OCI-LY1 (cell line): ENCODE results near the gene KRTAP10-2.

Experiments used
- H2AFZ ChIP-seq: fragments of 200-600 bp; sonication (generic), shearing (Covaris generic); 2 replicates; pipeline ENCODE4 v1.6.0; 2014; ENCODE audit warnings: antibody characterized with exemption, mild to moderate bottlenecking, low read length
- H3F3A ChIP-seq: fragments of 200-600 bp; sonication (generic), shearing (Covaris generic); 2 replicates; pipeline ENCODE4 v1.6.0; 2014; ENCODE audit warnings: mild to moderate bottlenecking, antibody characterized with exemption, low read length, moderate library complexity; ENCODE audit not compliant: insufficient read depth
- H3K27ac ChIP-seq: fragments of 200-600 bp; sonication (generic); 2 replicates; pipeline ENCODE4 v1.5.1; 2014; ENCODE audit warnings: low read length, mixed run types, mild to moderate bottlenecking, low read depth; ENCODE audit not compliant: poor library complexity, severe bottlenecking
- H3K27me3 ChIP-seq: fragments of 200-600 bp; sonication (generic); 2 replicates; pipeline ENCODE4 v1.6.0; 2014; ENCODE audit warnings: antibody characterized with exemption, mild to moderate bottlenecking, low read length, moderate library complexity; ENCODE audit not compliant: insufficient read depth
- H3K36me3 ChIP-seq: fragments of 200-600 bp; sonication (generic); 2 replicates; pipeline ENCODE4 v1.6.1; 2014; ENCODE audit warnings: mild to moderate bottlenecking, antibody characterized with exemption, low read length, moderate library complexity, mixed read lengths; ENCODE audit not compliant: insufficient read depth
- H3K4me1 ChIP-seq: fragments of 200-600 bp; sonication (generic); 2 replicates; pipeline ENCODE4 v1.5.1; 2014; ENCODE audit warnings: mild to moderate bottlenecking, low read length, moderate library complexity; ENCODE audit not compliant: insufficient read depth, severe bottlenecking
- H3K4me2 ChIP-seq: fragments of 200-600 bp; sonication (generic), shearing (Covaris generic); 2 replicates; pipeline ENCODE4 v1.6.1; 2014; ENCODE audit warnings: low read length
- H3K4me3 ChIP-seq: fragments of 200-600 bp; sonication (generic); 2 replicates; pipeline ENCODE4 v1.5.1; 2014; ENCODE audit warnings: low read length, low read depth, mild to moderate bottlenecking, mixed read lengths; ENCODE audit not compliant: poor library complexity, severe bottlenecking
- H3K79me2 ChIP-seq: fragments of 200-600 bp; shearing (Covaris generic); 2 replicates; pipeline ENCODE4 v1.6.1; 2016; ENCODE audit warnings: mixed run types, low read length, mixed read lengths; ENCODE audit not compliant: insufficient read depth
- H3K9ac ChIP-seq: fragments of 200-600 bp; sonication (generic), shearing (Covaris generic); 2 replicates; pipeline ENCODE4 v1.6.1; 2014; ENCODE audit warnings: mild to moderate bottlenecking, low read length, mixed read lengths
- H3K9me2 ChIP-seq: fragments of 200-600 bp; sonication (generic), shearing (Covaris generic); 2 replicates; pipeline ENCODE4 v1.6.1; 2014; ENCODE audit warnings: low read depth, mild to moderate bottlenecking, low read length, mixed read lengths
- H3K9me3 ChIP-seq: fragments of 200-600 bp; shearing (Covaris generic); 2 replicates; pipeline ENCODE4 v1.6.1; 2014; ENCODE audit warnings: low read length, mixed read lengths
- H4K20me1 ChIP-seq: fragments of 200-600 bp; sonication (generic), shearing (Covaris generic); 2 replicates; pipeline ENCODE4 v1.6.0; 2016; ENCODE audit warnings: mild to moderate bottlenecking, low read length; ENCODE audit not compliant: insufficient read depth
- EZH2 ChIP-seq: fragments of 200-600 bp; sonication (generic), shearing (Covaris generic); IDR thresholded peaks from 2 replicates; pipeline ENCODE4 v1.8.0; 2017; ENCODE audit warnings: borderline replicate concordance, mixed run types, mild to moderate bottlenecking, antibody characterized with exemption, low read length, moderate library complexity, mixed read lengths
- TF ChIP-seq, protein P1 (sequence below): fragments of 200-600 bp; sonication (generic), shearing (Covaris generic); IDR thresholded peaks from 2 replicates; pipeline ENCODE4 v1.5.1; 2017; ENCODE audit warnings: mild to moderate bottlenecking, antibody characterized with exemption, low read length, moderate library complexity, mixed read lengths

Gene KRTAP10-2

DNA sequence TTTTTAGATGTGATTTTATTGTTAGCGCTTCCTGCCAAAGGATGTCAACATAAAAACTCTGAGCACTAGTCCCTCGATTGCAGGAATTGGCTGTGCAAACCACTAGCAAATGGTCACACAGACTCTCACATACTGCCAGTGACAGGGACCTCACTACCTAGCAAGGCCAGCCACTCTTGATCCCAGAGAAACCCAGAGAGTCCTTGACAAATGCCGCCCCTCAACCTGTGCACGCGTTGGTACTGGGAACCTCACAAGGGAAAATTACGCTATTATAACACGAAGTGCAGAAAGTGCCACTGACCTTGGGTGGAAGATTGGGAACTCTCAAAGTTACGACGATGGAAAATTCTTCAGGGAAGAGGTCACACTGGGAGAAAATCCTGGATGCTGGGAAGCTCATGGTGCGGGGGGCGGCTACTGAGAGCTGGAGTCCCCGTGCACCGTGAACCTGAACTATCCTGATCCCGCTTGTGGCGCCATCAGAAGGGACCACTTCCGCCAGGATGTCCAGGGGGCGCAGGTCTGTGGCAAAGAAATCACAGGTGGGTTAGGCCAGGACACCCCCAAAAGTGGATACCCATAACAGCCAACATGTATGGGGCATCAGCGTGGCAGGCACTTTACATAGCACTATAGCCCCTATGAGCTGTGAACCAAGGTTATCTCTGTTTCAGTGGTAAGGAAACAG lies 16.3 kb upstream of the KRTAP10-2 start:
- no peaks in the 10 kb centered on the region for H3F3A ChIP-seq
- H3K27me3 ChIP-seq: peaks cover 8% of the 10 kb centered on the region; the same call in 1 of the 2 replicates
- H3K9me3 ChIP-seq: no peaks in the 10 kb centered on the region

DNA sequence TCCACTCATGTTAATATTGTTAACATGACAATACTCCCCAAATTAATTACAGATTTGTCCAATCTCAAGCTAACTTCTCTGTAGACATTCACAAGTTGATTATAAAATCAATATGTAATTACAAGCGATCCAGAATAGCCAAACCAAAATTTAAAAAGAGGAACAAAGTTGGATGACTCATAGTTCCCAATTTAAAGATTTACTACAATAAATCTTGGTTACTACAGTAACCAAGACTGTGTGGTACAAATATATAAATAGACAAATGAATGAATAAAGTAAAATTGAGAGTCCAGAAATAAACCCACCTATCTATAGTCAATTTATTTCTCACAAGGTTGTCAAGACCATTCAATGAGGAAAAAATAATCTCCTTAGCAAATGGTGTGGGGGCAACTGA lies 15.1 kb upstream of the KRTAP10-2 start:
- Histone ChIP-seq H3K4me2 (no peak overlapping the region), H3K27ac (no peak overlapping the region), H3K27me3 (peaks cover 8% of the 10 kb centered on the region; the same call in 1 of the 2 replicates), H3K4me1 (no peaks in the 10 kb centered on the region), H3K9me3 (no peaks in the 10 kb centered on the region), H3F3A (no peaks in the 10 kb centered on the region), H3K79me2 (no peaks in the 10 kb centered on the region), H3K4me3 (no peak overlapping the region), H3K9ac (no peak overlapping the region), H4K20me1 (no peaks in the 10 kb centered on the region), H3K36me3 (no peaks in the 10 kb centered on the region), H3K9me2 (no peaks in the 10 kb centered on the region), H2AFZ (no peak overlapping the region)
- no peak for TF ChIP-seq EZH2
- TF ChIP-seq, protein P1, sequence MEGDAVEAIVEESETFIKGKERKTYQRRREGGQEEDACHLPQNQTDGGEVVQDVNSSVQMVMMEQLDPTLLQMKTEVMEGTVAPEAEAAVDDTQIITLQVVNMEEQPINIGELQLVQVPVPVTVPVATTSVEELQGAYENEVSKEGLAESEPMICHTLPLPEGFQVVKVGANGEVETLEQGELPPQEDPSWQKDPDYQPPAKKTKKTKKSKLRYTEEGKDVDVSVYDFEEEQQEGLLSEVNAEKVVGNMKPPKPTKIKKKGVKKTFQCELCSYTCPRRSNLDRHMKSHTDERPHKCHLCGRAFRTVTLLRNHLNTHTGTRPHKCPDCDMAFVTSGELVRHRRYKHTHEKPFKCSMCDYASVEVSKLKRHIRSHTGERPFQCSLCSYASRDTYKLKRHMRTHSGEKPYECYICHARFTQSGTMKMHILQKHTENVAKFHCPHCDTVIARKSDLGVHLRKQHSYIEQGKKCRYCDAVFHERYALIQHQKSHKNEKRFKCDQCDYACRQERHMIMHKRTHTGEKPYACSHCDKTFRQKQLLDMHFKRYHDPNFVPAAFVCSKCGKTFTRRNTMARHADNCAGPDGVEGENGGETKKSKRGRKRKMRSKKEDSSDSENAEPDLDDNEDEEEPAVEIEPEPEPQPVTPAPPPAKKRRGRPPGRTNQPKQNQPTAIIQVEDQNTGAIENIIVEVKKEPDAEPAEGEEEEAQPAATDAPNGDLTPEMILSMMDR: no peak

More for the DNA sequence above, 16.3 kb upstream of the KRTAP10-2 start:
- H3K4me1 ChIP-seq: no peaks in the 10 kb centered on the region
- H3K9me2 ChIP-seq: no peaks in the 10 kb centered on the region
- no peaks in the 10 kb centered on the region for H3K79me2 ChIP-seq
- TF ChIP-seq EZH2: no peak
- TF ChIP-seq, protein P1: no peak
- H3K36me3 ChIP-seq: no peaks in the 10 kb centered on the region
- H3K27ac ChIP-seq: no peak overlapping the region
- no peak overlapping the region for H2AFZ ChIP-seq
- no peak overlapping the region for H3K4me3 ChIP-seq
- no peak overlapping the region for H3K9ac ChIP-seq
- no peak overlapping the region for H3K4me2 ChIP-seq
- H4K20me1 ChIP-seq: no peaks in the 10 kb centered on the region

DNA sequence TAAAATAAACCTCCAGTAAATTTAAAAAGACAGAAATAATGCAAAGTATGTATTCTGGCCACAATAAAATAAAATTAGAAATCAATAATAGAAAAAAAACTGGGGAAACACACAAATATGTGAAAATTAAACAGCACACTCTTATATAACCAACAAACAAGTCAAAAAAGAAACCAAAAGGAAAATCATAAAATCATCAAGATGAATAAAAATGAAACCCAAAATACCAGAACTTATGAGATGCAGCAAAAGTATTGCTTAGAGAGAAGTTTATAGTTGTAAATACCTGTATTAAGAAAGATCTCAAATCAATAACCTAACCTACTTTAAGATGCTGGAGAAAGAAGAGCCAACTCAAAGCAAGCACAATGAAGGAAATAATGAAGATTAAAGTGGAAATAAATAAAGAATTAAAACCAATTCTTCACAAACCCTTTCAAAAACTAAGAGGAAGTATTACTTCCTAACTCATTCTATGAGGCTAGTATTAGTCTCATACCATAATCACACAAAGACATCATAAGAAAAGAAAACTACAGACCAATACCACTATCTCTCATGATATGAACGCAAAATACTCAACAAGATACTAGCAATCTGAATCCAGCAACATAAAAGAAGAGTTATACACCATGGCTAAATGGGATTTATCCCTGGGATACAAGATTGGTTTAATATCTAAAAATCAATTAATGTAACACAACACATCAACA lies 13.7 kb upstream of the KRTAP10-2 start:
- Histone ChIP-seq H3K4me1 (no peaks in the 10 kb centered on the region), H3K79me2 (no peaks in the 10 kb centered on the region), H3K4me3 (no peak overlapping the region), H2AFZ (no peak overlapping the region), H3K9me3 (no peaks in the 10 kb centered on the region), H3K36me3 (no peaks in the 10 kb centered on the region), H3F3A (no peaks in the 10 kb centered on the region), H3K4me2 (no peak overlapping the region), H3K27me3 (peaks cover 8% of the 10 kb centered on the region; the same call in 1 of the 2 replicates), H3K9ac (no peak overlapping the region), H3K9me2 (no peaks in the 10 kb centered on the region), H3K27ac (no peak overlapping the region), H4K20me1 (no peaks in the 10 kb centered on the region)
- TF ChIP-seq, protein P1: no peak
- no peak for TF ChIP-seq EZH2
